Body of pancreas (tissue), 4 donors: ENCODE results near the gene SGK1.

Source experiments
- CTCF ChIP-seq, 7 experiments: fragments of 450-650 bp in 4 of 7; fragments of 200-600 bp in 3 of 7; sonication (generic) in 3 of 7; IDR thresholded peaks; one replicate each; pipeline ENCODE4 v1.5.1; 2016 to 2019; ENCODE audit warnings: antibody characterized with exemption in 7 of 7
- POLR2A ChIP-seq, 3 donors: fragments of 450-650 bp; IDR thresholded peaks; one replicate each; pipeline ENCODE4 v1.6.1; 2016; ENCODE audit warnings: antibody characterized with exemption in 3 of 3, mild to moderate bottlenecking in 2 of 3

GRCh38 chr6:134307075-134307474 lies 10.8 kb downstream of the SGK1 start:
- no peak for TF ChIP-seq CTCF (IDR thresholded peaks at IDR 0.05)
- no peak for TF ChIP-seq POLR2A (IDR thresholded peaks at IDR 0.05)
